Adipose tissue (tissue), 3 donors: ENCODE results near the gene GJB4. TPM values are rescaled to one million over a fixed set of nuclear protein-coding genes. Genes with fewer than 3 reads are reported as not detected.

Experiments
- H3K27ac ChIP-seq: one replicate; pipeline ENCODE4 v1.5.1; 2013; ENCODE audit warnings: low read depth, low read length
- WGBS, 3 donors: extraction: QIAGEN DNeasy Blood & Tissue Kit; methylation state at CpG; one replicate each; pipeline ENCODE4 v1.1.7; 2013; 5-methylcytosine and 5-hydroxymethylcytosine counted together
- polyA plus RNA-seq, 3 donors: library from polyadenylated mRNA; stranded (reverse); fragments of 200-250 nt; gene quantifications; one replicate each; pipeline ENCODE4 v1.2.3, GENCODE V29; 2013
- donor health status: healthy with polysubstance abuse.
- donor health status: Bipolar disorder and iron deficiency.
- donor health status: healthy.

Gene GJB4
- polyA plus RNA-seq, 3 donors, result not detected

- 64 to 84% (median 82%) methylated on average over 3 of the region's 3 CpGs for WGBS, 3 donors
- H3K27ac ChIP-seq, result no peak overlapping the region
Measured at GRCh38 chr1:34744851-34745250, 14.7 kb upstream of the GJB4 start.

- no peak overlapping the region for H3K27ac ChIP-seq
- WGBS, 3 donors, result 79 to 91% (median 88%) methylated on average over 5 of the region's 5 CpGs
Measured at GRCh38 chr1:34745666-34746065, 13.9 kb upstream of the GJB4 start.

- no peak overlapping the region for H3K27ac ChIP-seq
- WGBS, 3 donors, result 84 to 89% (median 86%) methylated on average over 4 of the region's 4 CpGs
Measured at GRCh38 chr1:34746101-34746500, 13.4 kb upstream of the GJB4 start.

GRCh38 chr1:34746785-34747637, 12.5 kb upstream of the GJB4 start:
- 57 to 69% (median 62%) methylated on average over 18 of the region's 18 CpGs for WGBS, 3 donors
- H3K27ac ChIP-seq, result no peak overlapping the region

- no peak overlapping the region for H3K27ac ChIP-seq
- WGBS, 3 donors, result 57 to 74% (median 66%) methylated on average over 6 of the region's 6 CpGs
Measured at GRCh38 chr1:34747638-34747941, 11.9 kb upstream of the GJB4 start.

GRCh38 chr1:34749992-34750391, 9.5 kb upstream of the GJB4 start:
- H3K27ac ChIP-seq, result no peak overlapping the region
- 43 to 67% (median 53%) methylated on average over 8 of the region's 8 CpGs for WGBS, 3 donors

- H3K27ac ChIP-seq, result no peak overlapping the region
- WGBS, 3 donors, result 76 to 94% (median 85%) methylated on average over 5 of the region's 5 CpGs
Measured at GRCh38 chr1:34750610-34751009, 8.9 kb upstream of the GJB4 start.

GRCh38 chr1:34753163-34753562, 6.4 kb upstream of the GJB4 start:
- H3K27ac ChIP-seq, result no peak overlapping the region
- WGBS, 3 donors, result 85 to 88% (median 87%) methylated on average over 3 of the region's 3 CpGs

GRCh38 chr1:34754964-34755637, 4.4 kb upstream of the GJB4 start, which contains the start of gene GJB5:
TSS of gene GJB5 (plus strand) at chr1:34755047. CDS start at chr1:34757331, 2,284 bp downstream.
- WGBS, 3 donors, result 59 to 73% (median 72%) methylated on average over 12 to 13 of the region's 13 CpGs

GRCh38 chr1:34755961-34756360, 3.6 kb upstream of the GJB4 start:
- WGBS, 3 donors, result 93 to 96% (median 94%) methylated on average over 6 of the region's 6 CpGs
- H3K27ac ChIP-seq, result no peak overlapping the region

More at GRCh38 chr1:34754964-34755637, 4.4 kb upstream of the GJB4 start, which contains the start of gene GJB5:
- no peak within 1 kb of the TSS for H3K27ac ChIP-seq

GRCh38 chr1:34757386-34757785, 2.2 kb upstream of the GJB4 start:
- no peak overlapping the region for H3K27ac ChIP-seq
- 91 to 95% (median 92%) methylated on average over 21 of the region's 21 CpGs for WGBS, 3 donors

GRCh38 chr1:34758751-34759150, 789 bp upstream of the GJB4 start:
- no peak overlapping the region for H3K27ac ChIP-seq
- WGBS, 3 donors, result 63 to 71% (median 70%) methylated on average over 4 of the region's 4 CpGs

GRCh38 chr1:34761176-34761761, 1.7 kb downstream of the GJB4 start:
- no peak overlapping the region for H3K27ac ChIP-seq
- WGBS, 3 donors, result 92 to 94% (median 94%) methylated on average over 33 of the region's 33 CpGs

- WGBS, 3 donors, result 88 to 93% (median 89%) methylated on average over 13 of the region's 13 CpGs
- no peak overlapping the region for H3K27ac ChIP-seq
Measured at GRCh38 chr1:34761776-34762307, 2.3 kb downstream of the GJB4 start.

- no peak overlapping the region for H3K27ac ChIP-seq
- 59 to 68% (median 64%) methylated on average over 7 of the region's 7 CpGs for WGBS, 3 donors
Measured at GRCh38 chr1:34762474-34763141, 3.1 kb downstream of the GJB4 start.

GRCh38 chr1:34763142-34763781, 3.7 kb downstream of the GJB4 start:
- no peak overlapping the region for H3K27ac ChIP-seq
- 55 to 59% (median 56%) methylated on average over 8 of the region's 8 CpGs for WGBS, 3 donors

- no peak overlapping the region for H3K27ac ChIP-seq
- 68 to 69% (median 69%) methylated on average over 3 of the region's 3 CpGs for WGBS, 3 donors
Measured at GRCh38 chr1:34768856-34769255, 9.3 kb downstream of the GJB4 start.

GRCh38 chr1:34770891-34771504, 11.5 kb downstream of the GJB4 start:
- 80 to 87% (median 83%) methylated on average over 5 of the region's 5 CpGs for WGBS, 3 donors
- H3K27ac ChIP-seq, result no peak overlapping the region
